HG03521 (cell line): ENCODE data around the gene AREL1.

Experiments
- ATAC-seq: cut with Tn5 transposase; IDR thresholded peaks from one replicate; pipeline ENCODE4 v1.9.1; 2021; ENCODE audit warnings: mild to moderate bottlenecking, moderate library complexity; ENCODE audit not compliant: unreplicated experiment

The AREL1 gene

GRCh38 chr14:74614508-74615495 is 98.1 kb downstream of the AREL1 start:
- no peak for ATAC-seq

DNA sequence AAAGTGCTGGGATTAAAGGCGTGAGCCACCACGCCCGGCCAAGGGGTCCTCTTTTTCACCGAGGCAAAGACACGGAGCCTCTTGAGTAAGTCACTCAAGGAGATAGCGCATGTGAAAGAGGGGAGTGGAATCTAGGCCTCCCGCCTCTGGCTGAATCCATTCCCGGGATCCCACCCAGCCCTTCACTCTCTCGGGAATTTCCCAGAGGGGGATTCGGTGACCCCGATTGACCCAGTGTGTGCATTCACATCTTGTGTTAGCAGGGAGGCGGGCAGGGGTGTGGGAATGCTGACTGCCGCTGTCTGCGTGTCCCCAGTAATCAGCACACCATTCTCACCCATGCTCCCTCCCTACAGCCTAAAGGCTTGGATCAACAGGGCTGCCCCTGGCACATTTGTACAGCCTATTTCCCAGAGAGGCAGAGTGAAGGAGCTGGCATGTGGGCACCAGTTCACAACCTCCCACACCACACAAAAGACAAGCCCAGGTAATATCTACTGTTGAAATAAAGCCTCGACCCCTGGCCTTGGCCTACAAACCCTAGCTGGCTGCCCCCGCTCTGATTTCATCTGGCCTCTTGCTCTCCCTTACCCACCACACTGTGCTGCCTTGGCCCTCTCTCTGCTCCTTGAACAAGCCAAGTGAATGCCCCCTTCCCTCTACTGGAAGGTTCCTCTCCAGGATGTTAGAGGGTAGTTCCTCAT is 99.5 kb downstream of the AREL1 start:
- no peak for ATAC-seq

DNA sequence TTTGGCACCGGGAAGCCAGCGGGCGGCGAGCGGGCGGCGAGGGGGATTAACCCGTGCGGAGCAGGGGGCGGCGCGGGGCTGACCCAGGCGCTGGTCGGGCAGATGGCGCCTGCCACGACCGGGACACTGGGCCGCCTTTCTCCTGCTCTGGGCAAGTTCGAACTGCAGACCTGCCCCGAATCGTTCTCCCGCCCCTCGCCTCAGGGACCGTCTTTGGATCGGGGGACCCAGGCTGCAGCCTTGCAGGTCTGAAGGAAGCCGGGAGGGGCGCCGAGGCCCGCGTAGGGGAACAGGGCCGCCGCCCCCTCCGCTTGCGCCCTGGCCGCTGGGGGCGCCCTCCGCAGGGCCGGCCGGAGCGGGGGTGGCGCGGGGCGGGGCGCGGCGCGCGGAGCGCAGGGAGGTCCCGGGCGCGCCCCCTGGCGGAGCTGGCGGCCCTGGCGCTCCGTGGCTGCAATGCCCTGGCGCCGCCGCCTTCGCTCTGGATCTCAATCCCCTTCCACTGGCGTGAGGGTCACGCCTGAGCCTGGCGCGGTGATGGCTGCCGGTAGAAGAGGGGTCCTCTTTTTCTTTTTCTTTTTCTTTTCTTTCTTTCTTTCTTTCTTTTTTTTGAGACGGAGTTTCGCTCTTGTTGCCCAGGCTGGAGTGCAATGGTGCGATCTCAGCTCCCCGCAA is 100.4 kb downstream of the AREL1 start:
- peak; percentile 67 for ATAC-seq

DNA sequence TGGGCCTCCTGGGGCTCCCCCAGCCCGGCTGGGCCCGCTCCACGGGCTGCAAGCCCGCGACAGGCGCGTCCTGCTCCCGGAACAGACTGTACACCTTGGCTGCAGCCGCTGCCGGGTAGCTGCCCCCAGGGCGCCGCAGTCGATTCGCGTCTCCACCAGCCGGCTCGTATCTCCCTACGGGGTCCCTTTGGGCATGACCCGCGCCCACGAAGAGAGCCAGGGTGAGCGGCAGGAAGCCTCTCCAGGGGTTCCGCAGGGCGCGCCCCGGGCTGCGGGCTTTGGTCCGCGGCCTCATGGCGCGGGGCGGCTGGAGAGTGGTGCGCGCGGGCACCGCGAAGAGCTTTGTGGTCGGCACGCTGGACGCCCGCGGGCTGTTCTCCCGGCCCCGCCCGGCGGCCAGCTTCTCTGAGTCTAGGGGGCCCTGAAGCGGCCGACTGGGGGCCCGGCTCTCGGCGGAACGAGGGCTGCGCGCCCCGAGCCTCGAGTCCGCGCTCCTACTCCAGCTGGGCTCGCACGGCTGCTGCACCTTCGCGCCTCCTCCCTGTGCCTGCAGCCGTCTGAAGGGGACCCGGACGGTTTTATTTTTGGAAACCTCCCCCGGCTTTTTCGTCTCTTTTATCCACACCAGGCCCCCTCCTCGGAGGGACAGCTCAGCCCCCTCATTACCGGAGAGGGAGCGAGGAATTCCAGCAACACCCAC is 101.1 kb downstream of the AREL1 start, which contains the start of gene LTBP2:
LTBP2 (minus strand) TSS at position 588 of the 700 bp plus-strand sequence; CDS start at position 295, 293 bp downstream.
- ATAC-seq = no peak
